CD4-positive, alpha-beta memory T cell (primary cell): ENCODE data around the gene NOP10. TPM values are rescaled to one million over a fixed set of nuclear protein-coding genes. Genes with fewer than 3 reads are reported as not detected.

Source experiments
- CTCF ChIA-PET: fragments of 350-600 bp; sonication (Branson Sonifier 250); formaldehyde crosslinking; loops from one replicate; lab custom pipeline; 2021; ENCODE audit warnings: inconsistent platforms; ENCODE audit not compliant: partially characterized antibody; lab: Charles Lee
- POLR2A ChIA-PET: fragments of 350-600 bp; sonication (Branson Sonifier 250); formaldehyde crosslinking; loops from one replicate; lab custom pipeline; 2021; ENCODE audit not compliant: partially characterized antibody; lab: Charles Lee
- DNase-seq, 5 donors: peaks; one replicate each; pipeline versions ENCODE4 v3.0.0 to v3.0.0-alpha.2; 2020 to 2022; ENCODE audit warnings: mixed read lengths in 1 of 5
- H3K27ac ChIP-seq: one replicate; pipeline ENCODE4 v1.7.0; 2013; ENCODE audit warnings: low read depth, low read length
- H3K27me3 ChIP-seq: 2 replicates; pipeline ENCODE4 v1.7.0; 2013; ENCODE audit warnings: mild to moderate bottlenecking, low read length, moderate library complexity; ENCODE audit not compliant: insufficient read depth
- H3K36me3 ChIP-seq: 2 replicates; pipeline ENCODE4 v1.7.0; 2013; ENCODE audit warnings: mild to moderate bottlenecking, low read length, moderate library complexity; ENCODE audit not compliant: insufficient read depth
- H3K4me1 ChIP-seq: 2 replicates; pipeline ENCODE4 v1.7.0; 2013; ENCODE audit warnings: mild to moderate bottlenecking, low read length, moderate library complexity; ENCODE audit not compliant: insufficient read depth
- H3K4me3 ChIP-seq, 2 donors: one replicate each; pipeline ENCODE4 v1.7.0; 2013; ENCODE audit warnings: low read length in 2 of 2, mild to moderate bottlenecking in 1 of 2
- H3K9me3 ChIP-seq, 2 donors: one replicate each; pipeline ENCODE4 v1.7.0; 2013; ENCODE audit warnings: low read length in 2 of 2, control low read depth in 1 of 2; ENCODE audit not compliant: control insufficient read depth in 1 of 2
- H3K27ac Mint-ChIP-seq, 7 donors: one replicate each; pipeline ENCODE4 v1.8.0; 2020 to 2021; ENCODE audit warnings: mixed read lengths in 7 of 7, mild to moderate bottlenecking in 6 of 7, inconsistent platforms in 3 of 7, moderate library complexity in 3 of 7
- H3K27me3 Mint-ChIP-seq, 2 donors: one replicate each; pipeline ENCODE4 v1.8.0; 2020 to 2021; ENCODE audit warnings: mixed read lengths in 2 of 2
- H3K36me3 Mint-ChIP-seq, 2 donors: one replicate each; pipeline ENCODE4 v1.8.0; 2020 to 2021; ENCODE audit warnings: mixed read lengths in 2 of 2, inconsistent platforms in 1 of 2, mild to moderate bottlenecking in 1 of 2
- H3K4me1 Mint-ChIP-seq, 4 donors: one replicate each; pipeline ENCODE4 v1.8.0; 2020 to 2021; ENCODE audit warnings: mixed read lengths in 4 of 4, mild to moderate bottlenecking in 1 of 4
- H3K4me3 Mint-ChIP-seq, 8 donors: one replicate each; pipeline ENCODE4 v1.8.0; 2020 to 2021; ENCODE audit warnings: mixed read lengths in 8 of 8, mild to moderate bottlenecking in 7 of 8, moderate library complexity in 6 of 8, inconsistent platforms in 3 of 8
- H3K9me3 Mint-ChIP-seq, 8 donors: one replicate each; pipeline ENCODE4 v1.8.0; 2020 to 2021; ENCODE audit warnings: mixed read lengths in 8 of 8, mild to moderate bottlenecking in 5 of 8, inconsistent platforms in 3 of 8, moderate library complexity in 1 of 8
- intact Hi-C: fragments of 100-400 bp; cut with micrococcal nuclease; formaldehyde crosslinking; loops from one replicate; pipeline ENCODE4 v1.15.1; 2023
- microRNA-seq: library from miRNA; unstranded; fragments of <30 nt; microRNA quantifications from one replicate; pipeline ENCODE4 v1.2.0, GENCODE V29; 2021; ENCODE audit warnings: borderline replicate concordance, borderline number of aligned reads, borderline microRNAs expressed, mixed read lengths
- polyA plus RNA-seq, 2 donors: library from polyadenylated mRNA; unstranded; fragments of 300-500 nt; fragmentation: Illumina TruSeq; gene quantifications; one replicate each; pipeline ENCODE4 v1.2.3, GENCODE V29; 2021
- total RNA-seq, 2 experiments: library from RNA; stranded (reverse); gene quantifications; one replicate each; pipeline ENCODE4 v1.2.3, GENCODE V29; 2021

NOP10 gene
- total and polyA plus RNA-seq, 4 experiments from 2014 or later = 73.5 to 318 (median 188) TPM

GRCh38 chr15:34304613-34305012, 38.3 kb downstream of the NOP10 start:
- Histone ChIP-seq H3K27ac (no peak overlapping the region), H3K27me3 (no peaks in the 10 kb centered on the region), H3K36me3 (no peaks in the 10 kb centered on the region), H3K4me1 (no peaks in the 10 kb centered on the region), H3K4me3 (no peak overlapping the region), H3K9me3 (no peaks in the 10 kb centered on the region)
- no peaks in the 10 kb centered on the region for H3K9me3 Mint-ChIP-seq
- no peak for DNase-seq
- H3K4me3 Mint-ChIP-seq = no peak overlapping the region
- H3K27me3 Mint-ChIP-seq = no peaks in the 10 kb centered on the region
- ChIA-PET CTCF (interaction anchor here (1.0 kb wide), 1 partner anchor 9 kb away, joined by 3 read pairs; no protein-coding TSS in a partner anchor), POLR2A (interaction anchor here (1.0 kb wide), 1 partner anchor 35 kb away, joined by 3 read pairs; no protein-coding TSS in a partner anchor)
- peak overlapping the region in 2 of 7 donors; percentile 35 to 65 for H3K27ac Mint-ChIP-seq
- H3K4me1 Mint-ChIP-seq = peaks cover 17 to 41% (median 33%) of the 10 kb centered on the region in 4 donors
- H3K36me3 Mint-ChIP-seq = peaks cover 13 to 19% of the 10 kb centered on the region in 2 donors
- intact Hi-C loops = loop anchor here (5.0 kb wide), 2 partner anchors 33 to 52 kb away; partner anchors contain the start of gene SLC12A6

GRCh38 chr15:34301058-34301457, 41.9 kb downstream of the NOP10 start:
- H3K36me3 Mint-ChIP-seq = peaks cover 15 to 16% of the 10 kb centered on the region in 2 donors
- Histone ChIP-seq H3K36me3 (no peaks in the 10 kb centered on the region), H3K4me3 (no peak overlapping the region), H3K27me3 (no peaks in the 10 kb centered on the region), H3K9me3 (no peaks in the 10 kb centered on the region), H3K4me1 (no peaks in the 10 kb centered on the region), H3K27ac (no peak overlapping the region)
- H3K4me1 Mint-ChIP-seq = peaks cover 25 to 47% (median 41%) of the 10 kb centered on the region in 4 donors
- no peaks in the 10 kb centered on the region for H3K9me3 Mint-ChIP-seq
- intact Hi-C loops = loop anchor here (5.0 kb wide), 1 partner anchor 36 kb away; the partner anchor contains the start of gene SLC12A6
- no peak overlapping the region for H3K4me3 Mint-ChIP-seq
- ChIA-PET POLR2A (no interaction called here), CTCF (no interaction called here)
- no peaks in the 10 kb centered on the region for H3K27me3 Mint-ChIP-seq
- H3K27ac Mint-ChIP-seq = peak overlapping the region in 2 of 7 donors; percentile 73 to 82
- DNase-seq = no peak

- Histone ChIP-seq H3K4me3 (no peak overlapping the region), H3K36me3 (no peaks in the 10 kb centered on the region), H3K9me3 (no peaks in the 10 kb centered on the region), H3K27ac (no peak overlapping the region), H3K4me1 (no peaks in the 10 kb centered on the region), H3K27me3 (no peaks in the 10 kb centered on the region)
- Mint-ChIP-seq H3K9me3 (no peaks in the 10 kb centered on the region), H3K4me1 (peaks cover 22 to 45% (median 33%) of the 10 kb centered on the region in 4 donors), H3K27me3 (no peaks in the 10 kb centered on the region), H3K36me3 (peaks cover 16 to 21% of the 10 kb centered on the region in 2 donors), H3K27ac (no peak overlapping the region), H3K4me3 (no peak overlapping the region)
- no peak for DNase-seq
- intact Hi-C loops = no loop called here
- ChIA-PET CTCF (no interaction called here), POLR2A (interaction anchor here (0.8 kb wide), 1 partner anchor 40 kb away, joined by 3 read pairs; the partner anchor contains the start of gene SLC12A6)
Observed at GRCh38 chr15:34297059-34297458, 45.9 kb downstream of the NOP10 start.

- Histone ChIP-seq H3K27ac (no peak overlapping the region), H3K36me3 (no peaks in the 10 kb centered on the region), H3K4me3 (no peak overlapping the region), H3K27me3 (no peaks in the 10 kb centered on the region), H3K9me3 (no peaks in the 10 kb centered on the region), H3K4me1 (no peaks in the 10 kb centered on the region)
- intact Hi-C loops = no loop called here
- DNase-seq = no peak
- POLR2A ChIA-PET = interaction anchor here (0.9 kb wide), 1 partner anchor 45 kb away, joined by 4 read pairs; the partner anchor contains the start of gene SLC12A6
- Mint-ChIP-seq H3K4me3 (no peak overlapping the region), H3K36me3 (peaks cover 10 to 25% of the 10 kb centered on the region in 2 donors), H3K9me3 (peaks cover 0 to 6% (median 0%) of the 10 kb centered on the region in 8 donors), H3K4me1 (peaks cover 7 to 20% (median 12%) of the 10 kb centered on the region in 4 donors), H3K27me3 (no peaks in the 10 kb centered on the region), H3K27ac (peak overlapping the region in 1 of 7 donors; percentile 60)
- CTCF ChIA-PET = no interaction called here
Observed at GRCh38 chr15:34292621-34293020, 50.3 kb downstream of the NOP10 start.

Small RNA genes lying within 50 kb of the gene (microRNA-seq; reads per million reads assigned to microRNA genes)
- not detected for gene MIR1233-1

Other genes with a start within 250 kb of the NOP10 start
- gene EMC7, start 241.3 kb downstream of the NOP10 start, total RNA-seq = 10 to 100 TPM; 38.3 to 47.8 TPM
- gene EMC7, start 241.3 kb downstream of the NOP10 start, polyA plus RNA-seq = 100 to 1,000 TPM; 115 to 167 TPM
- gene PGBD4, start 241.1 kb downstream of the NOP10 start, total RNA-seq = 1 to 10 TPM; 4.7 to 4.9 TPM
- under 1 TPM; 0.37 to 0.62 TPM for gene PGBD4, start 241.1 kb downstream of the NOP10 start, polyA plus RNA-seq
- gene KATNBL1, start 133.0 kb downstream of the NOP10 start, total RNA-seq = 10 to 100 TPM; 34.7 to 37.9 TPM
- 10 to 100 TPM; 36.3 to 45.8 TPM for gene KATNBL1, start 133.0 kb downstream of the NOP10 start, polyA plus RNA-seq
- gene EMC4, start 118.1 kb downstream of the NOP10 start, total RNA-seq = 10 to 100 TPM; 69.5 to 72.0 TPM
- gene EMC4, start 118.1 kb downstream of the NOP10 start, polyA plus RNA-seq = 100 to 1,000 TPM; 172 to 231 TPM
- 10 to 100 TPM; 71.3 to 72.0 TPM for gene SLC12A6, start 5.4 kb downstream of the NOP10 start, total RNA-seq
- gene SLC12A6, start 5.4 kb downstream of the NOP10 start, polyA plus RNA-seq = 1 to 10 TPM; 1.8 to 8.1 TPM
- gene NUTM1, start 179 bp upstream of the NOP10 start, total RNA-seq = not detected
- not detected for gene NUTM1, start 179 bp upstream of the NOP10 start, polyA plus RNA-seq
- 100 to 1,000 TPM; 100 to 108 TPM for gene LPCAT4, start 24.1 kb upstream of the NOP10 start, total RNA-seq
- 10 to 100 TPM; 19.0 to 23.4 TPM for gene LPCAT4, start 24.1 kb upstream of the NOP10 start, polyA plus RNA-seq
- gene GOLGA8A, start 94.7 kb upstream of the NOP10 start, total RNA-seq = 100 to 1,000 TPM; 188 to 193 TPM
- 1 to 10 TPM; 1.9 to 7.5 TPM for gene GOLGA8A, start 94.7 kb upstream of the NOP10 start, polyA plus RNA-seq
- 100 to 1,000 TPM; 332 to 340 TPM for gene GOLGA8B, start 240.5 kb upstream of the NOP10 start, total RNA-seq
- 1 to 10 TPM; 4.8 to 6.5 TPM for gene GOLGA8B, start 240.5 kb upstream of the NOP10 start, polyA plus RNA-seq